HG03135 (cell line): Measurements from ENCODE around the gene ANGPTL2.
A peak's percentile ranks its signal among the peaks of the same experiment; 100 is the strongest.

ENCODE experiments used
- ATAC-seq: cut with Tn5 transposase; IDR thresholded peaks from one replicate; pipeline ENCODE4 v1.9.1; 2021; ENCODE audit warnings: mild to moderate bottlenecking, moderate library complexity; ENCODE audit not compliant: unreplicated experiment

The ANGPTL2 gene

GRCh38 chr9:127053960-127054359, 68.5 kb downstream of the ANGPTL2 start:
- ATAC-seq = no peak

- ATAC-seq = no peak
Measured at GRCh38 chr9:127053057-127053821, 69.2 kb downstream of the ANGPTL2 start.

DNA sequence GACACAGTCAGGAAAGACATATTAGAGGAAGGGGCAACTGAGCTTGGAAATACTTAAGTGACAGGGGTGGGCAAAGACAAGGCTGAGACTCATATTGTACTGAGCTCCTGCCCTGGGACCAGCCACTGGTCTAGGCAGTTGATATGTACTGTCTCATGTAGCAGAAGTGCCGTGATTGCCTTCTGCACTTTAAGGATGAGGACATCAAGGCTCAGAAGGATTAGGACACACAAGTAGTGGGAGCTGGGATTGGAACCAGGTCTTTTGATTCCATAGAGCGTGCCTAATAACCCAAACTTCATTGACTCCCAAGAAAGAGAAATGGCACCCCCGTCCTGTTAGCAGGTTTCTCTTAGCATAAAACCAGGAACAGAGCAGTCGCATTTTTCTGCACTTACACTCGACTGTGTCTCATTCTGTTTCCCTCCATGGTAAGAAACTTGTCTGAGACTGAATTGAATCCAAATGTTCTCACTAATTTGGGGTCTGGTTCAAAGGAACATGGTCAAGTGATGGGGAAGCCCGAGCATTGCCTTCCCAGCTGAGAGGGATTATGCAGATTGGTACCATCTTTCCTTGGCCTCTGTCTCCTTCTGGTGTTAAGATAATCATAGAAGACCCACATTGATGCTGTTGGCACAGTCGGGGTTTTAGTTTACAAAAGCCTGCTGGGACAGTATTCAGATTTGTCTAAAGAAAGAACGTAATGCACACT, 70.4 kb downstream of the ANGPTL2 start:
- ATAC-seq = no peak

- no peak for ATAC-seq
Measured at GRCh38 chr9:127050591-127051001, 71.8 kb downstream of the ANGPTL2 start.

- no peak for ATAC-seq
Measured at GRCh38 chr9:127050152-127050551, 72.3 kb downstream of the ANGPTL2 start.

DNA sequence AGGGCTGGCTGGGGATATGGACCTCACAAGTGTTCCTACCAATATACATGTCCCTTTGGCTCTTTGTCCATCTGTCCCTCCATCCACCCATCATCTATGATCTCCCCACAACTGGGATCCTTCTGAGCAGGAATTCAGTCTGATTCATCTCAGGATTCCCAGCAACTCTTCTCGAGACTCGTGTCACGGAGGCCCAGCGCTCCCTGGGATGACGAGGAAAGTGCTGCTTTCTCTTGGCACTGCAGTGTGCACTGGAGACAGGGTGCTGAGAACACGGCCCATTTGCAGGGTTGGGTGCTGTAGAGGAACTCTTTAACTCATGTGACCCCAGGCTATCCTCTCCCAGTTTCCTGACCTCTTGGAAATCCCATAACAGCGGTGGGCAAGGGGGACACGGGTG, 72.9 kb downstream of the ANGPTL2 start:
- no peak for ATAC-seq

GRCh38 chr9:127049044-127049443, 73.4 kb downstream of the ANGPTL2 start:
- ATAC-seq = peak; percentile 57

GRCh38 chr9:127047971-127048370, 74.5 kb downstream of the ANGPTL2 start:
- no peak for ATAC-seq

GRCh38 chr9:127045148-127045547, 77.3 kb downstream of the ANGPTL2 start:
- no peak for ATAC-seq

GRCh38 chr9:127039492-127039891, 82.9 kb downstream of the ANGPTL2 start:
- ATAC-seq = no peak

DNA sequence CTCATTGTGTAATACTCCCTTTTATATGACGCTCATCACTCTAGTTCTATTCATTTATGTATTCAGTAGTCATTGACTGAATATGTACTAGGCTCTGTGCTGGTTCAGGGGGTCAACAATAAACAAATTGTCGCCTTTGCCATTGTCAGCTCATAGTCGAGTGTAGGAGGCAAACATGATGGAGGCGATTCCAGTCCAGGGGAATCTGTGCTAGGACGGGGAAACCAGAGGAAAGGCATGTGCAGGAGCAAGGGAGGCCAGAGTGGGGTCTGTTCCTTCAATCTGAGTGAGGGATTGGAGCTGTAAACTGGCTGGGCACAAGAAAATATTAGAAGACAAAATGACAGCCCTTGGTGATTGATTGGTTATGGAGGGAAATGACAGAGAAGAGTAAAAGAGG, 83.9 kb downstream of the ANGPTL2 start:
- no peak for ATAC-seq
